ENCODE results near the gene MUC15. TPM values are rescaled to one million over a fixed set of nuclear protein-coding genes. Genes with fewer than 3 reads are reported as not detected.
"Not testable (repeated sequence)": the region's sequence is repeated elsewhere in the genome, so short reads cannot be mapped to it uniquely, and the experiment has no call there.

MUC15 gene, protein sequence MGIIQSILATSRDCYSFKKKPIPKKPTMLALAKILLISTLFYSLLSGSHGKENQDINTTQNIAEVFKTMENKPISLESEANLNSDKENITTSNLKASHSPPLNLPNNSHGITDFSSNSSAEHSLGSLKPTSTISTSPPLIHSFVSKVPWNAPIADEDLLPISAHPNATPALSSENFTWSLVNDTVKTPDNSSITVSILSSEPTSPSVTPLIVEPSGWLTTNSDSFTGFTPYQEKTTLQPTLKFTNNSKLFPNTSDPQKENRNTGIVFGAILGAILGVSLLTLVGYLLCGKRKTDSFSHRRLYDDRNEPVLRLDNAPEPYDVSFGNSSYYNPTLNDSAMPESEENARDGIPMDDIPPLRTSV
- not detected in 2 replicates for total RNA-seq (2014; rRNA removed; shearing (Covaris generic))
- not detected in 2 replicates for polyA plus RNA-seq (2015; cell fraction: cytosol; rRNA removed)
- not detected in 2 replicates for polyA plus RNA-seq (2015; cell fraction: nucleus; rRNA removed)

GRCh38 chr11:26571861-26572654 lies at the start of gene MUC15:
Gene MUC15 (minus strand): TSS chr11:26572263. CDS start chr11:26567094, 5,169 bp downstream.
- no peak for DNase-seq (ENCODE audit: low read depth)

DNA sequence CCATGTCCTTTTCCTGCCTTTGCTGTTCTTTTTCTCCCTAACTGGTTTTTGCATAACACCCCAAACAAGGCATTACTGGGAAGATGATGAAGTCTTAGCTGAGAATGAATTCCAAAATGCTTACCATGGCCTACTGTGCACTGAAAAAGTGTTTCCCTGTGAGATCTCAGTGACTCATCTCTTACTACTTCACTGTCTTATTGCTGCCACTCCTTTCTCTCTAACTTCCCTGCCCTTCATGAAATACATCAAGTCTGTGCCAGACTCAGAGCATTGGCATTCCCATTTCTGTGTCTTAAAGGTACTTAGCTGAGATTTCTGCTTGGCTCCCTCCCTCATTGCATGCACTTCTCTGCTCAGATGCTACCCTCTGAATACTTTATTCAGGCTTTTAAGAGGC lies 49.1 kb upstream of the MUC15 start:
- DNase-seq (ENCODE audit: low read depth), result peak; percentile 87

- DNase-seq (ENCODE audit: low read depth), result no peak
These were observed 48.4 kb upstream of the MUC15 start for GRCh38 chr11:26620282-26621045.

DNA sequence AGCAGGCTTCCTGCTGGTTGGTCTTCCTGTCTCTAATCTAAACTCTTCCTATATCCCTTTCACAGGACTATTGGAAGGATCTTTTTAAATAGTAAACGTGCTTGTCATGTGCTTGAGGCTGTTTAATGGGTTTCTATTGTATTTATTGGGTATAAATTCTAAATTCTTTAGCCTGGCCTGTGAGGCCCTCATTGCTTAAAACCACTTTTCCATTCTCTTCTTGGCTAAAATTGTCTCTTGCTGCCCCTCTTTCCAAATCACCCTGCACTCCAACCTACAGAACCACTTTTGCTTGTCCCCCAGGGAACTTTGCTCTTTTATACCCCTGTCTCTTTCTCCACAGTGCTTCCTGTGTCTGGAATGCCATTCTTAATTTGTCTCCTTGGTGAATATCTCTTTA lies 46.4 kb upstream of the MUC15 start:
- DNase-seq (ENCODE audit: low read depth), result no peak

- no peak for DNase-seq (ENCODE audit: low read depth)
These were observed 41.7 kb upstream of the MUC15 start for GRCh38 chr11:26613759-26614158.

DNA sequence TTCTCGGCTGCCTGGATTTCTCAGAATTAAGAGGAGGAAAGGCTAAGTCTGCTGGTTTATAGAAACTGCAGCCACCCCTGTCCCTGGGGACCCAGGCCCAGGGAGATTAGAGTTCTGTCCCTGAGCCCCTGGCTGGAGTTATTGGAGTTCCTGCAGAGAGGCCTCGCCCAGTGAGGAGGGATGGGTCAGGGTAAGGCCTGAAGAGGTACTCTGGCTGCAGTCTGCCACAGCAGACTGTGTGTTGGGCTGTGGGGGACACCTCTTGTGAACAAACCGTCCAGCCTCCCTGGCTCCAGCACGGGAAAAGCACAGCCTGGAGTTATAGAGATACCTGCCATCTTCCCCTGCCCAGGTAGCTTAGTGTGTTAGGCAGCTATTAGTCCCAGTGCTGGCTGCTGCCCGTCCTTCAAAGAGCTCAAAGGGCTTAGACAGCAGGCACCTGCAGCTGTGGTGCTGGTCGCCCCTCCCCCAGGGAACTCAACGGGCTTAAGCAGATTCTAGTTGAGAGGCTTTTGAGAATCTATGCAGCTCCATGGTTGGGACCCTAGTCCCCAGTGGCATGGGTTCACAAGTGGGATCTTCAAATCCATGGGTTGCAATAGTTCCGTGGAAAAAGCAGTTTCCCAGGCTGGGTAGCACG lies 36.6 kb upstream of the MUC15 start:
- no peak for DNase-seq (ENCODE audit: low read depth)

DNA sequence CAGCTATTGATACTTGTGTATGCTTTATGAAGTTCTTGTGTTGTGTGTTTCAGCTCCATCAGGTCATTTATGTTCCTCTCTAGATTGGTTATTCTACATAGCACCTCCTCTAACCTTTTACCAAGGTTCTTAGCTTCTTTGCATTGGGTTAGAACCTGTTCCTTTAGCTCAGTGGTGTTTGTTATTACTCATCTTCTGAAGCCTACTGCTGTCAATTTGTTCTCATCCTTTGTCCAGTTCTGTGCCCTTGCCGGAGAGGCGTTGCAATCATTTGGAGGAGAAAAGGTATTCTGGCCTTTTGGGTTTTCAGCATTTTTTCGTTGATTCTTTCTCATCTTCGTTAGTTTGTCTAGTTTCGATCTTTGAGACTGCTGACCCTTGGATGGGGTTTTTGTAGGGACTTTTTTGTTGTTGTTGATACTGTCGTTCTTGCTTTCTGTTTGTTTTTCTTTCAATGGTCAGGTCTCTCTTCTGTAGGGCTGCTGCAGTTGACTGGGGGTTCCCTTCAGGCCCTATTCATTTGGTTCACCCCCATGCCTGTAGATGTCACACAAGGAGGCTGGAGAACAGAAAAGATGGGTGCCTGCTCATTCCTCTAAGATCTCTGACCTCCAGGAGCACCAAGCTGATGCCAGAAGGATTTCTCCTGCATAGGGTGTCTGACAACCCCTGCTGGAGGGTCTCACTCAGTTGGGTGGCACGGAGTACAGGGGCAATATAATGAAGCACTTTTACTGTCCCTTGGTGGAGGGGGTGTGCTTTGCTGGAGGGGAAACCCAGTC lies 35.9 kb upstream of the MUC15 start:
- DNase-seq (ENCODE audit: low read depth), result no peak

GRCh38 chr11:26599876-26600434 lies 27.9 kb upstream of the MUC15 start:
- DNase-seq (ENCODE audit: low read depth), result no peak

- no peak for DNase-seq (ENCODE audit: low read depth)
These were observed 27.4 kb upstream of the MUC15 start for GRCh38 chr11:26599425-26599824.

DNA sequence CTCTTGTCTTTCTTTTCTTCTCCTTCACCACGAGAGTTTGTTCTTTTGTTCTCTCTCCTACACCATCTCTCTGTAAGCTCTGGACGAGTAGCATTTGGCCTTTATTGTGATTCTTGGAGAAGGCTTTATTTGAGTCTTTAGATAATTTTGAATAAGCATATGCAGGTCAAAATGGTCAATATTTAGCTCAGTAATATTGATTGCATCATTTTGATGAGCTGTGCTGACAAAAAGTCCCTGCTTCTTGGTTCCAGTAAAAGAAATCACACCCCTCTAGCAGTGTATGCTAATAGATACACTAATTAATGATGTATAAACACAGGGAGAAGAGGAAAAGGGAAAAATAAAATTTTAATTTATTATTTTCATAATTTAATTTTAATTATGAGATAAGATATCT lies 25.8 kb upstream of the MUC15 start:
- DNase-seq (ENCODE audit: low read depth), result no peak

- DNase-seq (ENCODE audit: low read depth), result not testable (repeated sequence)
These were observed 25.1 kb upstream of the MUC15 start for GRCh38 chr11:26597049-26597689.

DNA sequence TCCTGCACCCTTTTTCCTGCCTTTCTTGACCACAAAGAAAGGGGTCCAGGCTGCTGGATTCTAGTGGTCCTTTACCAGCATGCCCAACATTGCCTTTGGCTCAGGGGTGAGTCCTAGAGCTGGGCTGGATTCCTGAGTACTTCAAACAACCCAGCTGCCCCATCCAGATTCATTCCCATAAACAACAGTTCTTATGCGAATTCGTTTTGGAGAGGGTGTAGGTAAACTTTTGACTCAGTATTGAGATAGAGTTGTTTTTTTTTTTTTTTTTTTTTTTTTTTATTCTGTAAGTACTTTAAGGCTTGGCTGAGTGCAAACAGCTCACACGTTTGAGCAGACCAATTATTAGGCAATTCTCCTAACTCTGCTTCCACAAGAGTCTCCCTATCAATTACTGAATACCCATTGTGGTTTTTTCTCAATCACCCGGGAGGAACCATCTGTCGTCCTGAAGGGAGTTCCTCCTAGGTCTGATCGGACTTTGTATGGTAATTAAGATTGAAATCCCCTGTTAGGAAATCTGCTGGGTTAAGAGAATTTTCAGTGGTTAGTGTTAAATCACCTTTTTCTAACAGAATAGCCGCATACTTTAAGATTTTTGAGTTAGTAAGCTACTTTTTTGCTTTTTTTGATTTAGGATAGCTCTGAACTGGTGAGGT lies 23.3 kb upstream of the MUC15 start:
- not testable (repeated sequence) for DNase-seq (ENCODE audit: low read depth)

- no peak for DNase-seq (ENCODE audit: low read depth)
These were observed 21.6 kb upstream of the MUC15 start for GRCh38 chr11:26593691-26594090.

DNA sequence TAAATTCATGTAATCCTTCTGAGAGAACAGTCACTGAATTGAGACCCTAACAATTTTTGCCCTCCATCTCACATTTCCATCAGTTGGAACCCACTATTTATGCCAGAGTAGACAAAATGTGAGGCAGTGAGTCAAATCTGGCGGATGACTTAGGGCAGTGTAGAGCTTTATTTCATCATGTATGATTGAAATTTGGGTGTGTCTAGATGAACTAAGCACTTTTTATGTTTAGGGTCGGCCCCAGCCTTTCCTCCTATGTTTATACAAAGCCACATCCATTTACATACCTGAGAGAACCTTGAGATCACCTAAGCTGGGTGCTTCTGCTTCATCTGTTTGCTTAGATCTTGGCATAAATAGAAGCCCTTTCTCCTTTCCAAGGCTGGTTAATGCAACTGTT lies 15.0 kb upstream of the MUC15 start:
- no peak for DNase-seq (ENCODE audit: low read depth)

DNA sequence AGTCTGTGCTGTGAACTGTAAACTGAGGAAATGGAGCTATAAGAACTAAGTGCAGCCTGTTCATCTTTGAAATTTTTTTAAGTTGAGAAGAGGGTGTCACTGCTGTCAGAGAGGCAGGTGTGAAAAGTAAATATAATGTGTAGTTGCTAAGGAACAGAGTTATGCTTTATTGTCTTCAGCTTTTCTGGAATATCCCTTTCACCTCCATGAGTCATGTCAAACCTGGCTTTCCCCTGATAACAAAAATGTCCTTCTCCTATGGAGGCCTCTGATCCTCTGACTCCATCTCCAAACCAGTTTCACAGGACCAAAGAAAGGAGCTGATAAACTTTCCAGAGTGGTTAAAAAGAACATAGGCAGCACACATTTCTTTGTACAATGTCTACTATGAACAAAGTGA lies 12.8 kb upstream of the MUC15 start:
- DNase-seq (ENCODE audit: low read depth), result no peak

DNA sequence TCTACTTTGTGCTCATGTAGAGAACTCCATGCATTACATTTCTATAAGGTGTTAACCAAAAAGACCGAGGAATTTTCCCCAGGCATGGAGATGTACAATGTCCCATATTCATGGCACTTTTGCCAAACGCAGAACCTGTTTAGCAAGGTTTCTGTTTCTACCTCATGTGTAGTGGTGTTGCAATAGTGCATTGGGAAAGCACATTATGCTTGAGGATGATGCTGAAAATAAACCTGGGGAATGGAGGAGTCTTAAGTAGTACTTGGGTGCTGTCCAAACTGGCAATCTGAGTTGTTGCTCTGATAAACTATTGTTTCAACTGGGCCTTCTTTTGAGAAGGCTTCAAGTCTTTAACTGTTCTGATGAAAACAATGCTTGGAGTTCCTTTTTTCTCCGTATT lies 11.5 kb upstream of the MUC15 start:
- DNase-seq (ENCODE audit: low read depth), result no peak

DNA sequence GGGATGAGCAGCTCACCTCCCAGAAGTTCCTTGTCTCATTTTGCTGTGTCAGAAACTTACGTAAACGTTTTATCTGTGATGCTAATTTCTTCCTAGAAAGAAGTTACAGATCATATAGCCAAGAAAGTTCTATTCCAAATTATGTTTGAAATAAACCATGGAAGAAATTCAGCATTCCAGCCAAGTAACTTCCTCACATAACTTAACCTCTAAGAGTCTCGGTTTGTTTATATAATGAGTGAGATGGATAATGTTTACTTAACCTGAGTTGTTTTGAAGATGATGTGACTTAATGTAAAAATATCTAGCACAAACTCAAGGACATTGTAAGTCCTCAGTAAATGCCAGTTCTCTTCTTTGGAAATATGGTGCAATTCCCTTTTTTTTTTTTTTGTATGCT lies 8.9 kb upstream of the MUC15 start:
- DNase-seq (ENCODE audit: low read depth), result no peak

DNA sequence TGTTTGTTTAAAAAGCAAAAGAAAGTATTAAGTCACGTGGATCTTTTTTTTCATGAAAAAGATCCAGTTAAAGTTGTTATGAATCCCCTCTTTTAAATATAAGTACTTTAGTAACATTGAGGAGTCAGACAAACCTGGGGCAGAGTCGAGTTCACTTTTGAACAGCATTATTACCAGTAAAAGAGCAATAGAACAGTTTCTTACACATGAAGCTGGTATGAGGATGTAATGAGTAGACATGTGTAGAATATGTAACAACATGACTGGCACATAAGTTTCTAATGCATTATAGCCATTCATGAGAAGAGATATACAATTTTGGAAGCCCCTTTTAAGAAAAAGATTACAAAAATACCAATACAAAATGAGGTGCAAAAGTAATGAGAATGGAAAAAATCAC lies 7.6 kb upstream of the MUC15 start:
- DNase-seq (ENCODE audit: low read depth), result no peak

Measured in HT1080 (cell line).